SKM-1 treated with dmso at 0.1 percent for 144 hours (cell line): Measurements from ENCODE around the gene CFAP97D1.

Source experiments
- DNase-seq: peaks from one replicate; lab custom pipeline; 2025; ENCODE audit not compliant: unreplicated experiment; lab: John Stamatoyannopoulos, UW

Gene CFAP97D1

DNA sequence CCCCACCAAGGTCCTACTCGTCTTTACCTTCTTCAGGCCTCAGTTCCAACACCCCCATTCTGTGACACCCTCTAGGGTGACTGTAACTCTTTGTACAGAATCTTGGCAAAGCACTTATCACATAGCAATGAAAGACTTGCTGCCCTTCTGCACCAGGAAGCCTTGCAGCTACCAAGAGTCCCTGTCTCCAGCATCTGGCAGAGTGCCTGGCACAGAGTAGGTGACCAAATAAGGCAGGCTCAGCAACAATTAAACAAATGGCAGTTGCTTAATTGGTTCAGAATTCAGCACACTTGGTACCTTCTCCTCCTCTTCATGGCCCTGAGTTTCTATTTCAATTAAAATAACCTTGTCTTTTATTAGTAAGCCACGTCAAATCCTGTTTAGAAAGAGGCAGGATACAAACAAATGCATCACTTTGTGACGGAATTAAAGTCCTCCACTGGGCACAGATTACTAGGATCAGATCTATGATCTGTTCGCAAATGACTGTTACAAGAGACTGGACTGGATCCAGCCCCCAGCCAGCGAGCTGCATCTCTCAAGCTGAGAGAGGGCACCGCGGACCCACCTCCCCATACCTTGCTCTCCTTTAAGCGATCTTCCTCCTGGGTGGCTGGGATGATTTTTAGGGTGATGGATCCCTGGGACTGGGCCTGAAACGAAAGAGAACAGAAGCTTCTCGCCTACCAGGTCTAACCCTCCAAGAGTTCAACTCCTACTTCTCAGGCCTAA lies 43.3 kb downstream of the CFAP97D1 start:
- no peak for DNase-seq

DNA sequence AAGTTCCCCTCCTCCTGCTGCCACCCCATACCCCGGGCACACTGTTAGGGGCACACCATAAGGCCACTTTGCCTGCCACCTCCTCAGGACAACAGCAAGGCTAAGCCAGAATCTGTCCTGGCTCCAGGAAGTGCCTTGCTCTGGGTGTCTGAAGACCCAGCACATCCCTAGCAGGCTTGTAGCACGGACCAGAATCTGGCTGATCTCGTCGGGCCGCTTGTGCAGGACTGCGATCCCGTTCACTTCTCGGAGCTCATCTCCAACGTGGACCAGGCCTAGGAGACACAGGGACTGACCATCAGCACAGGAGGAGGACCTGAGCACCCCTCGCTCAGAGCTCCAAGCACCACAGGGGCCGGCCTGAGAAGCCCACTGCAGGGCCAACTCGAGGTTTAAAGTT lies 45.3 kb downstream of the CFAP97D1 start:
- DNase-seq = no peak

- no peak for DNase-seq
Measured at GRCh38 chr17:43826206-43826605, 46.0 kb downstream of the CFAP97D1 start.

GRCh38 chr17:43827596-43827995 lies 47.4 kb downstream of the CFAP97D1 start:
- no peak for DNase-seq

- no peak for DNase-seq
Measured at GRCh38 chr17:43829738-43830137, 49.5 kb downstream of the CFAP97D1 start.

DNA sequence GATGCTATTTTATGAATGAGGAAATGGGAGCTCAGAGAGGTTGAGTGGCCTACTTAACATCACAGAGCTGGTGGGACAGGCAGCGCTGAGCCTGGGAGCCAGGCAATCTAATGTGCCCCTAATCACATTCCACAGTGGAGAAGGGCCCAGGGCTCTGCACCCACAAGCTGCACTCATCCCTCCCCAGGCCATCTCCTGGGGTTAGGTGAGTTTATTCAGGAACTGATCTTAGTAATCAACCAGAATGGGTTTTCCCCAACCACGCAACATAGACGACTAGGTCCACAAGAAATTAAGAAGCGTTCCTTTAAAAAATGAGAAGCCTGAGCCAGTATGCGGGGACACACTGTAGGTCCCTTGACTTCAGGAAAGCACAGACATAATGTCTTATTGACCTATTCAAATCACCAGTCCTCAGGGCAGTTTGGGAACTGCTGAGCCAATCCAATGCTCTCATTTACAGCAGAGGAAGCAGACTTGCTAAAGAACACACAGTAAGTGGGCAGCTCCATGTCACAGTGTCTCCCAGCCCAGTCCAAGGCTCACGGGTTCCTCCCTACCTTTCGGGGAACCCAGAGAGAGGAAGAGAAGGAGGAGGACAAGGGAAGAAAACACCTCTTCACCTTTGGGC lies 50.4 kb downstream of the CFAP97D1 start:
- DNase-seq = no peak

- DNase-seq = no peak
Measured at GRCh38 chr17:43831633-43832032, 51.4 kb downstream of the CFAP97D1 start.

DNA sequence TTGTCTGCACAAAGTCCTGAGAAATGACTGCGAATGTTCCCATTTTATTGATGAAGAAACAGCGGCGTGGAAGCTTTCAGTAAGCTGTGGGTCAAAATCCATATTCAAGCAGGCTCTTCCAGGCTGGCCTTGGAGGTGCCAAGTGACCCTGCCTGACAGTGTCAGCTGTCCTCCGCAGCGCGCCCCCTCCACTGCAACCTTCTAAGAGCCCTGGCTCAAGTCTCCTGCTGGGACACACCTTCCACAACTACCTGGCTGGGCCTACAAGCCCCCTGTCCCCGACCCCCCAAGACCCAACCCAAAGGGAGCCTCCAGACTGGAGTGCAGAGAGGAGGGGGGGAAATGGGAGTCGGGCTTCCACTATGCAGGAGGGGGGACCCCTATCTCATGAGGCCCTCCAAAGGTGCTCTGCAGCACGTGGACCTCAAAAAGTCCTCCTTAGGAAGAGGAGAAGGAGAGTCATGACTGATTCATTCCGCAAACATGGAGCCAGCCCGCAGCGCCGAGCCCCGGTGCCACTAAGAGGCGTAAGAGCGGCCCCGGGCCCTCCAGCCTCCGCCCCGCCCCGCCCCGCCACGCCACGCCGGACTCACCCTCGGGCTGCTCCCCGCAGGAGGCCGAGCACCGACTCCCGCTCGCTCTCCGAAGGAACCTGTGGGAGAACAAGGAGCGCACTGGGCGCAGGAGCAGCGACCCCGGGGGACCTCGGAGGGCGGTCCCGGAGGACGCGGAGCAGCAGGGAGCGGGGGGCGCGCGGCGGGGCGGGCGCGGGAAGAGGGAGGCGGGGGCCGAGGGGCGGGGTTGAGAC lies 52.1 kb downstream of the CFAP97D1 start:
- no peak for DNase-seq

DNA sequence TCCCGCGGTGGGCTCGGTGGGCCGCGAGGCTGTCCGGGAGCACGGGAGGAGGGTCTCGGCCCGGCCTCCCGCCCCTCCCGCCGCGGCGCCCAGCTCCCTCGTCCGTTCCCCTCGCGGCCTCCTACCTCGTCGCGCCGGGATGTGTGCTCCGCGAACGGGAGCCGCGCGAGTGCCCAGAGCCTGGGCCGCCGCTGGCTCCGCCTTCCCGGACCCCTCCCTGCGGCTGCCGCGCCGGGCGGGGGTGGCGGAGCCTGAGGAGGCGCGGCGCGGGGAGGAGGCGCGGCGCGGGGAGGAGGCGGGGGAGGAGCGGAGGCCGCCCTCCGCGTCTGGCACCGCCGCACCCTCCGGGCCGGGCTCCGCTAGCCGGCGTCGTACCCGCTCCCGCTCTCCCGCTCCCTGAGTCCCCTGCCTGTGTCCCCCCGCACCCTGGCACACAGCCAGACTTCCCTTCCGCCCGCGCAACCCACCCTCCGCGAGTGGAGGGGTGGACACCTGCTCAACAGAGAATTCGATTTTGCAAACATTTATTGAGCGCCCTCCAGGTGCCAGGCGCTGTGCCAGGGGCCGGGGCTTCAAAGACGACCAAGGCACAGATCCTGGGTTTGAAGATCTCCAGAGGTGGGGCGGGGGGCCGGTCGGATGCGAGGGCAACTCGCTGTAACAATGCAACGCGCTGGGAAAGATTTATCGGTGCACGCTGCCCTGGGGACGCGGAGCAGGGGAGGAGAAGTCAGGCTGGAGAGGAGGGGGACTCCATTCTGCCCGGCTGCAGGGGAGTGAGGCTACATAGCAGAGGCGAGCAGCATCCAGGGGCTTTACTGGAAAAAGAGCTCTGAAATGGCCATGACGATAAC lies 53.0 kb downstream of the CFAP97D1 start, which contains the start of gene MPP3:
Gene MPP3, minus strand, starts transcription at position 171 of the 854 bp plus-strand sequence. CDS start 1,240 bp downstream, outside the sequence.
- peak; percentile 33 for DNase-seq

GRCh38 chr17:43834106-43834505 lies 53.9 kb downstream of the CFAP97D1 start:
- DNase-seq = no peak
